DMS153 (cell line): Measurements from ENCODE around the gene KCTD15.
"Not testable (repeated sequence)": the region's sequence is repeated elsewhere in the genome, so short reads cannot be mapped to it uniquely, and the experiment has no call there.

Experiments
- DNase-seq: peaks from one replicate; lab custom pipeline; 2025; lab: John Stamatoyannopoulos, UW

KCTD15 gene

DNA sequence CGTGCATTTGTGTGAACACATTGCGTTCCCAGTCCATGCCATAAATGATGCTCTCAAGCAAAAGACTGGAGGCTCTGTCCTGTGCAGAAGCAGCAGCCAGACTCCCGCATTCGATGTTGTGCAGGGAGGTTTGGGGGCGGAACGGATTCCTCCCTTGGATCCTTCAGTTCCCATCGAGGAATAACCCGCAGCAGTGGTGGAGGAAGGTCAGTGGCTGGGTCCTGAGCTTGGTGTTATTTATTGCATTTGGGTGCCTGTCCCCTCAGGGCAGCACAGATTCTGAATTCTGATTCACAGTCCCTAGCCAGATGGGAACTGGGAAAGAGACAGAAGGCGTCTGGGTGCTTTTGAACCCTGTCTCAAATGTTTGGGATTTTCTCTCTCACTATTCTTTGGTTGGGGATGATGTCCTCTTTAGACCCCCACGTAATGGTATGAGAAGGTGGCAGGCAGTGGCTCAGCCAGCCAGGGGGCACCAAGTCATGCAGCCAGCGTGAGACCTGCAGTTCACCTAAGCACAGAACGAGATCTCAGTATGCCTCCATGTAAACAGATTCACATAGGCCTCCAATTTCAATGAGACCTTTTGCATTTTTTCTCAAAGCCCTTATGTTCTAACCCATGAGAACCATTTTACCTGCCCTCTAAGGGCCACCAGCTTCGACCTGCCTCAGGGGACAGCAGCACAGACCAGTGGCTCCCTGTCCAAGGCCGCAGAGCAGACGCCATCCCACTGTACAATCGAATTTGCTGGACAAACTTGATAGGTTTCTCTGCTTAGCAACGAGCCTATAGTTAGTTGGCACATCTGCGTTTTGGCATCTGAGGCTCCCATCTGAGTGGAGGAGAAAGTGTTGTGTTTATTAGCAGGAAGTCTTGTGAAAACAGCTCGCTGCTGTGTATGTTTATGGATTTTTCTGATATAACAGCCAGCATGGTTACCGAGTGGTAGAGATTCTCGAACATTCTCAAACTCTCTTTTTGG is 17.8 kb downstream of the KCTD15 start:
- DNase-seq = no peak

DNA sequence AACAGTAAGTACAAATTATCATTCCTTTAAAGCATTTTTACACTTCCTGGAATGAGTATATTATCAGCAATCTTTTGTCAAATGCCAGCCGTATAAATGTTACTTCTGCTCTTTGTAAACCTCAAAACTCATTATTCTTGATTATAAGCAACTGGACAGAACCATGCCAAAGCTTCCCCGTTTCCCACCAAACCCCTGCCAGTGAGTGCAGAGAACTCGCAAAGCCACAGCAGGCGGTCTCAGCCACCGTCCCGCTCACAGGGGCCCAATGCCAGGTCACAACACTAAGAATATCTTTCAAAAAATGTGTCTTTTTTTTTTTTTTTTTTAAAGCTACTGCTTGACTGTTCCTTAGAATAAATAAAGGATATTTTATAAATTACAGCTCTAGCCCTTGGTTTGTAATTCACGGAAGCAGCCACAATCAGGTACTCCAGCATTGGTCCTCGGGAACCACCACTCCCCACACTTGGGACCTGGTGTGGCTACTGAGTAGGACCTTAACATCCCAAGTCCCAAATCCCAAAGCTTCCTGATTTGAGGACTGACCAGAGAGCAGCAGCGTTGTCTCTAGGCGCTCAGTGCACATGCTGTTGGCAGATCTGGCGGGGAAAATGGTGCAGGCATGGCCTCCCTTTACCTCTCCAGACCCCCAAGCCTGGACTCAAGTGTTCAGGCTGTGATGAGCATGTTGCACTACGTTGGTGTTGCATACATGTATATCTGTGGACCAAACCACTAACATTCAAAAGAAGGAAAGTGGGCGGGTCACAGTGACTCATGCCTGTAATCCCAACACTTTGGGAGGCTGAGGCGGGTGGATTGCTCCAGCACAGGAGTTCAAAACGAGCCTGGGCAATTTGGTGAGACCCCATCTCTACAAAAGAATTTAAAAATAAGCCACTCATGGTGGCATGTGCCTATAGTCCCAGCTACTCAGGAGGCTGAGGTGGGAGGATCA is 19.0 kb downstream of the KCTD15 start:
- no peak for DNase-seq

DNA sequence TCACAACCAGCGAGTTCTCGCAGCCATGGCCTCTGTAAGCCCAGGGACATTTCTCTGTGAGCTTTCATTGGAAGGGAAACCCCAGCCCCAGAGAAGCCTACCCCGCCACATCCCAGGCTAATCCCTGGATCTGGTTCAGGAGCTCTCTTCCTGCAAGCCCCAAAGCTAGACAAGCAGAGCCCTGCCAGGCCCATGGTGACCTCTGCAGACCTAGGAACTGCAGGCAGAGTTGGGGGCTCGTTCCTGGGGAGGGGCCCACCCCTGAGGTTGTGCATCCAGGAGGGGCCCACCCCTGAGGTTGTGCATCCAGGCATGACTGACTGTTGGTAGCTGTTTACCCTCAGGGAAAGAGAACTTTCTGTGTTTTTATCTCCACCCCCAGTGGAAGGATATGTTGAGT is 21.7 kb downstream of the KCTD15 start:
- DNase-seq = no peak

- not testable (repeated sequence) for DNase-seq
These were observed 22.4 kb downstream of the KCTD15 start for GRCh38 chr19:33819078-33819477.

DNA sequence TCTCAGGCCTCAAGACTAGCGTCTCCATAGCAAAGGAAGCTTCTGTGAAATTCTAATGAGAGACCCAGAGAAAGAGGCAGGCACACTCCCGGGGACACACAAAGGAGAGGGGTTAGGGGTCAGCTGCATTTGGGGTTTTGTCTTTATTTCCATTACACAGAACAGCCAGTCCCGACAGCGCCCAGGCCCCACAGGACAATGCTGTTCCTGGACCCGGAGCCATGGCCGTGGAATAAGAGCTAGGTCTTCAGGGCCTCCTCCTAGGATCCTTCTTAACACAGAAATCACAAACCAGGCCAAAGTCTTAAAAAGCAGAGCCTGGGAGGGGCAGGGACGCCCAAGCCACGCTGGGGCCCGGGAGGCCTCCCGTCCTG is 22.8 kb downstream of the KCTD15 start:
- DNase-seq = no peak

DNA sequence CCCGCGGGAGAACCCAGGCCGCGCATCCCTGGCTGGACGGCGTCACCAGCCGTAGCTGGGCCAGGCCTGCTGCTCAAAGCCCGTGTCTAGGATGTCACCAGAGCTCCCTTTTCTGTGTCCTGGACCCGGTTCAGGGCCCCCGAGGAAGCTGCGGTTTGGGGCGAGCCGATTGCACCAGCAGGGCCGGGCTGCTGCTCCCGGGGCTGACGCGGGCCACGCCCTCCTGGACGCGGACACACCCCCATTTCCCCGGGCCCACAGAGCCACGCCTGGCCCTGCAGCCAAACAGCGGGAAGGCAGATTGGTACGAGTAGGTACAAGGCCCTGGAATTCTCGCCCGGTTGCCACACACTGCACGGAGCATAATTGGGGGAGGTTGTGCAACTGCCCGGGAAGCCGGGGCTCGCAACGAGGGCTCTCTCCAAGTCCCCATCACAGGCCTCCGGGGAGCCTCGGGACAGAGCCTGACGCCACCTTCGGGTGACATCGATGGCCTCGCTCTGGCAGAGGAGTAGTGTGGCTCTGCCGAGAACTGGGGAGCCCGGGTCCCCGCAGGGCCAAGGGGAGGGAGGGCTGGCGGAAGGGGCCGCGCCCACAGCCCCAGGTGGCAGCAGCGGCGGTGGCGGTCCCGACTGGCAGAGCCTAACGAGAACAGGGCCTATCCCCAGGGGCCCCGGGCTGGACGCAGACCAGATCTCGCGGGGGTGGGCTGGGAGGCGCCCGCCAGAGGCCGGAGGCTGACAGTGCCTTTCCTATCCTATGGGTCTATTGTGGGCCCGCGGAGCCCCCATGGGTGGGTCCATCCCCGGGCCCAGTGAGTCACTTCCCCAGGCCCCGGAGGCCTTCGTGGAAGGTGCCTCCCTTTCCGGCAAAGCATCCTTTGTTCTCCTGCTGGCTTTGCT is 23.5 kb downstream of the KCTD15 start:
- DNase-seq = no peak

- DNase-seq = no peak
These were observed 25.2 kb downstream of the KCTD15 start for GRCh38 chr19:33821871-33822270.

DNA sequence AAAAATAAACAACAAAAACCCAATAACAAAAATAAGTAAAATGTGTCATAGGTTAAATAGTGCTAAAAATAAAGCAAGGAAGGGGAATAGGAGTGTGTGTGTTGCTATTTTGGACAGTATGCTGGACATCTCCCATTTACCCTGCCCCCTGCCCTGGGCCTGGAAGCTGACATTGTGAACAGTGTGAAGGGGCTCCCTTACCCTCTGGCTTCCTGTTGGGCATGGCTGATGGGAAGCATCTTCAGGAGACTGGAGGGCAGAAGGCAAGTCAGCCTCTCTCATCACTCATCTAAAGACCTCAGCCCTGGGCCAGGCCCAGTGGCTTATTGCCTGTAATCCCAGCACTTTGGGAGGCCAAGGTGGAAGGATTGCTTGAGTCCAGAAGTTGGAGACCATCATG is 26.7 kb downstream of the KCTD15 start:
- DNase-seq = no peak

- no peak for DNase-seq
These were observed 28.9 kb downstream of the KCTD15 start for GRCh38 chr19:33825556-33825955.

GRCh38 chr19:33826521-33826920 is 29.9 kb downstream of the KCTD15 start:
- no peak for DNase-seq

- DNase-seq = no peak
These were observed 31.8 kb downstream of the KCTD15 start for GRCh38 chr19:33828266-33829075.

GRCh38 chr19:33830264-33830663 is 33.6 kb downstream of the KCTD15 start:
- DNase-seq = no peak

DNA sequence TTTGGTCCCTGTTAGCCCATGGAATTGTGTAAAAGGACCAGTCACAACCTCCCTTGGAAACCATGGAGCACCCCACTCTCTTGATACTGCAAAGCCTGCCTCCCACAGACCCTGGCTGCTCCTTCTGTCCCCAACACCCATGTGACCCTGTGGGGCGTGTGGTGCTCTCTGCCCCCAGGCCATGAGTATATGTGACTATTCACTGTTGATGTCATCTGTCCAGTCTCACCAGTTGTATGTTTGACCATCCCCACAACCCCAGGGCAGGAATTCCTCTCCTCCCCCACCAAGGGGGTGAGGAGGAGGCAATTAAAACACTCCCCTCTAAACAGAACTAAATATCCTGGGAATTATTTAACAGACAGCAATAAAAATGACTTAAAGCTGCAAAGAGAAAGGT is 35.2 kb downstream of the KCTD15 start:
- DNase-seq = no peak

GRCh38 chr19:33832633-33833032 is 36.0 kb downstream of the KCTD15 start:
- no peak for DNase-seq

DNA sequence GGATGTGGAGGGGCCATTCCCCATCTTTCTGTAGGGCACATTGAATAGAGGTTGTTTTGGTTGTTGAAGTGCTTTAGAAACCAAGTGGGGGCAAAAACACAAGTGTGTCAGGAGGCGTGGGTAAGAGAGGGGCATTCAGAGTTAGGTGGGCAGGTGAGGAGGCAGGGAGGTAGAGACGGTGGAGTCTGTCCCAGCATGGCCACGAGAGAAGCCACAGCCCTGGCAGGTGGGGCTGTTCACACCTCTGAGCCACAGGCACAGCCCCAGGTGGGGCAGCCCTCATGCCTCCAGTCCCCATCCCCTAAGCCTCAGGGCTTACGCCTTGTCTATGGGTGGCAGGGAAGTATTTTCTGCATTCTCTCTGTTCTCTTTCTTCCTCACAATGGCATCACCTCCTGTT is 43.7 kb downstream of the KCTD15 start:
- DNase-seq = no peak

DNA sequence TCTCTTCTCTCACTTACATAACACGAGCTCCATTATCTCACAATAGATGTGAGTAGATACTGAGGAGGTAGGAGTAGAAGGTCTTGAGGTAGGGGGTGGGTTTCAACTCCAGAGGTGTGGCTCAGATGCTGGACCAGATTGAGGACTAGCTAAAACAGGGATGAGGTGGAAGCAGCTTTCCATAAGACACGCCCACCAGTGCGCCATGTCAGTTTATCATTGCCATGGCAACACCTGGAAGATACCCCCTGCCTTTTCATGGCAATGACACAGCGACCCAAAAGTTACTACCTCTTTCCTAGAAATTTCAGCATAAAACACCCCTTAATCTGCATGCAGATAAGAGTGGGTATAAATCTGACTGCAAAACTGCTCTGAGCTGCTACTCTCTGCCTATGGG is 44.1 kb downstream of the KCTD15 start:
- no peak for DNase-seq

DNA sequence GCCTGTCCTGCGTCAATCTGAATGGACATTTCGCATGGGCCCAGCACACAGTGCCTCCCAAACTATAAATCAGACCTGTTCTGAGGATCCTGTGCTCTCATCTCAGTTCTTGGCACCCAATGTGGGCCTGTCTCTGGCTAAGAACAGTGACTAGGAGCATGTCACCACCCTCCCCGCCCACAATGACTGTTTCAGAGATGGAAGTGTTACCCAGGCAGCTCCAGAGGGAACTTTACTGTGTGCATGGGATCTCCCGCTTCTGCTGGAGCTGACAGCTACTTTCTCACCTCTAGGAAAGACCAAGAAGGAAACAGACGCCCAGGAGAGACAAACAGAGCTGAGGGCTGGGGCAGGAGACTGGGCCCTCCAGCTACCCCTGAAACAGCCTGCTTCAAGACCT is 45.0 kb downstream of the KCTD15 start:
- DNase-seq = no peak

DNA sequence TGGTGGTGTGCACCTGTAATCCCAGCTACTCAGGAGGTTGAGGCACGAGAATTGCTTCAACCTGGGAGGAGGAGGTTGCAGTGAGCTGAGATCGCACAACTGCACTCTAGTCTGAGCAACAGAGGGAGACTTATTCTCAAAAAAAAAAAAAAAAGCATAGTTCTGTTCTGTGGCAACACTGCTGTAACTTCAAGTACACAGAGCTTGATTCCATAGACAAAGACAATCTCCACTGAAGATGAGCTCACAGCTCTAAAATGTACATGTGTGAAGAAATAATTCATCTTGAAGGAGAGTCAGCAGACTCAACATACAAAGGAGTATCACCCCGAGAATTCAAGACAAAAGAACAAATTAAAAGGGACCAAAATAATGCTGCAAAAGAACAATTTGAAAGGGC is 47.8 kb downstream of the KCTD15 start:
- DNase-seq = no peak

- no peak for DNase-seq
These were observed 48.8 kb downstream of the KCTD15 start for GRCh38 chr19:33845498-33845897.

GRCh38 chr19:33849551-33850147 is 53.0 kb downstream of the KCTD15 start:
- no peak for DNase-seq
